Effector memory CD4-positive, alpha-beta T cell (primary cell): ENCODE data around the gene LCORL.

Experiments
- DNase-seq, 3 donors: peaks; one replicate each; pipeline ENCODE4 v3.0.0-alpha.2; 2020
- H3K27ac ChIP-seq: 2 replicates; pipeline ENCODE4 v1.7.0; 2013; ENCODE audit warnings: mild to moderate bottlenecking, low read length, moderate library complexity; ENCODE audit not compliant: insufficient read depth, poor library complexity, severe bottlenecking
- H3K27me3 ChIP-seq: replicated peaks from 2 replicates; pipeline ENCODE4 v1.7.0; 2013; ENCODE audit warnings: mild to moderate bottlenecking, low read length; ENCODE audit not compliant: insufficient read depth, control insufficient read depth, poor library complexity, severe bottlenecking
- H3K36me3 ChIP-seq: 2 replicates; pipeline ENCODE4 v1.7.0; 2013; ENCODE audit warnings: mild to moderate bottlenecking, low read length, moderate library complexity; ENCODE audit not compliant: control insufficient read depth, insufficient read depth
- H3K4me1 ChIP-seq: 2 replicates; pipeline ENCODE4 v1.7.0; 2013; ENCODE audit warnings: low read length, mild to moderate bottlenecking; ENCODE audit not compliant: control insufficient read depth, insufficient read depth, poor library complexity, severe bottlenecking
- H3K4me3 ChIP-seq: 2 replicates; pipeline ENCODE4 v1.7.0; 2013; ENCODE audit warnings: low read length, low read depth, mild to moderate bottlenecking; ENCODE audit not compliant: insufficient read depth, poor library complexity, severe bottlenecking
- H3K9me3 ChIP-seq: 2 replicates; pipeline ENCODE4 v1.7.0; 2013; ENCODE audit warnings: mild to moderate bottlenecking, low read length, moderate library complexity; ENCODE audit not compliant: control insufficient read depth

The LCORL gene

GRCh38 chr4:17807446-17807845 lies 214.1 kb downstream of the LCORL start:
- H3K4me3 ChIP-seq = peak overlapping the region; percentile 1
- no peaks in the 10 kb centered on the region for H3K9me3 ChIP-seq

GRCh38 chr4:17805580-17806155 lies 215.9 kb downstream of the LCORL start:
- H3K27me3 ChIP-seq = no peaks in the 10 kb centered on the region
- peaks cover 22% of the 10 kb centered on the region for H3K36me3 ChIP-seq
- no peak overlapping the region for H3K4me3 ChIP-seq
- peak overlapping the region; percentile 3 for H3K27ac ChIP-seq
- H3K9me3 ChIP-seq = no peaks in the 10 kb centered on the region
- DNase-seq = no peak
- peaks cover 18% of the 10 kb centered on the region for H3K4me1 ChIP-seq

More at GRCh38 chr4:17807446-17807845, 214.1 kb downstream of the LCORL start:
- no peak for DNase-seq
- peaks cover 18% of the 10 kb centered on the region for H3K4me1 ChIP-seq
- peaks cover 17% of the 10 kb centered on the region for H3K36me3 ChIP-seq
- H3K27ac ChIP-seq = no peak overlapping the region
- no peaks in the 10 kb centered on the region for H3K27me3 ChIP-seq

GRCh38 chr4:17797808-17798207 lies 223.7 kb downstream of the LCORL start:
- H3K4me1 ChIP-seq = no peaks in the 10 kb centered on the region
- H3K9me3 ChIP-seq = no peaks in the 10 kb centered on the region
- no peak overlapping the region for H3K27ac ChIP-seq
- no peak overlapping the region for H3K4me3 ChIP-seq
- DNase-seq = no peak
- H3K27me3 ChIP-seq = no peaks in the 10 kb centered on the region
- peaks cover 12% of the 10 kb centered on the region for H3K36me3 ChIP-seq

- Histone ChIP-seq H3K4me1 (no peaks in the 10 kb centered on the region), H3K9me3 (no peaks in the 10 kb centered on the region), H3K27ac (no peak overlapping the region), H3K36me3 (no peaks in the 10 kb centered on the region), H3K27me3 (no peaks in the 10 kb centered on the region), H3K4me3 (no peak overlapping the region)
- DNase-seq = no peak
Observed at GRCh38 chr4:17794730-17795129, 226.8 kb downstream of the LCORL start.
